ENCODE results near the gene XPC.

The XPC gene

DNA sequence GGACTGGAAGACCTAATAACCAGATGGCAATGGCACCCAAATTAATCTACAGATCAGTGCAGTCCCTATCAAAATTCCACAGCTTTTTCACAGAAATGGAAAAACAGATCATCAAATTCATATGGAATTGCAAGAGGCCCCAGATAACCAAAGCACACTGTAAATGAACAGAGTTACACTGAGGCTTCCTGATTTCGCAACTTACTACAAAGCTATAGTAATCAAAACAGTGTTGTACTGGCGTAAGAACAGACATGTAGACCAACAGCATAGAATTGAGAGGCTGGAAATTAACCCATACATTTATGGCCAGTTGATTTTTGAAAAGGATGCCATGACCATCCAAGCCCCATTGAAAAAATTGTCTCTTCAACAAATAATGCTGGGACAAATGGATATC, 16.2 kb downstream of the XPC start:
- TF ChIP-seq SIN3A (IDR thresholded peaks at IDR 0.05; ENCODE audit: borderline replicate concordance, insufficient read depth, low read length) (no peak), TAF1 (IDR thresholded peaks at IDR 0.05; ENCODE audit: borderline replicate concordance, insufficient read depth, low read length) (no peak), POLR2AphosphoS5 (IDR thresholded peaks at IDR 0.05; ENCODE audit: low read depth, low read length) (no peak), FOXP2 (optimal IDR thresholded peaks at IDR 0.05; ENCODE audit: borderline replicate concordance, extremely low read depth, extremely low read length, insufficient read depth) (no peak)
- TF ChIP-seq, protein P1, sequence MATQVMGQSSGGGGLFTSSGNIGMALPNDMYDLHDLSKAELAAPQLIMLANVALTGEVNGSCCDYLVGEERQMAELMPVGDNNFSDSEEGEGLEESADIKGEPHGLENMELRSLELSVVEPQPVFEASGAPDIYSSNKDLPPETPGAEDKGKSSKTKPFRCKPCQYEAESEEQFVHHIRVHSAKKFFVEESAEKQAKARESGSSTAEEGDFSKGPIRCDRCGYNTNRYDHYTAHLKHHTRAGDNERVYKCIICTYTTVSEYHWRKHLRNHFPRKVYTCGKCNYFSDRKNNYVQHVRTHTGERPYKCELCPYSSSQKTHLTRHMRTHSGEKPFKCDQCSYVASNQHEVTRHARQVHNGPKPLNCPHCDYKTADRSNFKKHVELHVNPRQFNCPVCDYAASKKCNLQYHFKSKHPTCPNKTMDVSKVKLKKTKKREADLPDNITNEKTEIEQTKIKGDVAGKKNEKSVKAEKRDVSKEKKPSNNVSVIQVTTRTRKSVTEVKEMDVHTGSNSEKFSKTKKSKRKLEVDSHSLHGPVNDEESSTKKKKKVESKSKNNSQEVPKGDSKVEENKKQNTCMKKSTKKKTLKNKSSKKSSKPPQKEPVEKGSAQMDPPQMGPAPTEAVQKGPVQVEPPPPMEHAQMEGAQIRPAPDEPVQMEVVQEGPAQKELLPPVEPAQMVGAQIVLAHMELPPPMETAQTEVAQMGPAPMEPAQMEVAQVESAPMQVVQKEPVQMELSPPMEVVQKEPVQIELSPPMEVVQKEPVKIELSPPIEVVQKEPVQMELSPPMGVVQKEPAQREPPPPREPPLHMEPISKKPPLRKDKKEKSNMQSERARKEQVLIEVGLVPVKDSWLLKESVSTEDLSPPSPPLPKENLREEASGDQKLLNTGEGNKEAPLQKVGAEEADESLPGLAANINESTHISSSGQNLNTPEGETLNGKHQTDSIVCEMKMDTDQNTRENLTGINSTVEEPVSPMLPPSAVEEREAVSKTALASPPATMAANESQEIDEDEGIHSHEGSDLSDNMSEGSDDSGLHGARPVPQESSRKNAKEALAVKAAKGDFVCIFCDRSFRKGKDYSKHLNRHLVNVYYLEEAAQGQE (IDR thresholded peaks at IDR 0.05; ENCODE audit: insufficient read depth in 1 of 2, low read depth in 2 of 2, low read length in 2 of 2) = no peak

DNA sequence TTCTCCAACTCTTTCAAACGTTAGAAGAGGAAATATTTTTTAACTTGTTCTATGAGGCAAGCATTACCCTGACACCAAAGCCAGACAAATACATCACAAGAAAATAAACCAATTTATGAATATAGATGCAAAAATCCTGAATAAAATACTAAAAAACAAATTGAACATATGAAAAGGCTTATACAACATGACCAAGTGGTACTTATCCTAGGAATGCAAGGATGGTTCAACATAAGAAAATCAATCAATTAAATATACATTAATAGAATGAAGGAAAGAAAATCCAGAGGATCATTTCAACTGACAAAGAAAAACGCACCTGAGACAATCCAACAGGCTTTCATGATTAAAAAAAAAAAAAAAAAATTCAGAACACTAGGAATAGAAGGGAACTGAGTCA, 17.1 kb downstream of the XPC start:
- TF ChIP-seq POLR2AphosphoS5 (IDR thresholded peaks at IDR 0.05; ENCODE audit: low read depth, low read length) (no peak), TAF1 (IDR thresholded peaks at IDR 0.05; ENCODE audit: borderline replicate concordance, insufficient read depth, low read length) (no peak), FOXP2 (optimal IDR thresholded peaks at IDR 0.05; ENCODE audit: borderline replicate concordance, extremely low read depth, extremely low read length, insufficient read depth) (no peak), SIN3A (IDR thresholded peaks at IDR 0.05; ENCODE audit: borderline replicate concordance, insufficient read depth, low read length) (no peak)
- TF ChIP-seq, protein P1 (IDR thresholded peaks at IDR 0.05; ENCODE audit: insufficient read depth in 1 of 2, low read depth in 2 of 2, low read length in 2 of 2) = no peak

DNA sequence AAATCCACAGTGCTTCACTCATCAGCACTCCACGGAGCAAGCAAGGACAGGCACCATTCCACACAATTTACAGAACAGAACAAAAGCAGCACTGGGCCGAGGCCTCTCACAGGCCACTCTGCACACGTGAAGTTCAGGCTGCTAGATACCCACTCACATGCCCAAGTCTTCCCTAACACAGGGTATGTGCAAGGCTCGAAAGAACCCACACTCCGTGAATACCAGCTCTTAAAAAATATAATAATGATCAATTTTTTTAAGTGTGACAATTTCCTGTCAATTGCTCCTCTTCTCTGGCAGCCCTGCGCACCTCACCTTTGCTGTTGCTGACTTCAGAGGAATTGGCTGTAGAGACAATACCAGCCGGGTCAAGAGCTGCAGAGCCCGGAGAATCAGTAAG, 19.0 kb downstream of the XPC start:
- TF ChIP-seq POLR2AphosphoS5 (IDR thresholded peaks at IDR 0.05; ENCODE audit: low read depth, low read length) (no peak), FOXP2 (optimal IDR thresholded peaks at IDR 0.05; ENCODE audit: borderline replicate concordance, extremely low read depth, extremely low read length, insufficient read depth) (no peak), SIN3A (IDR thresholded peaks at IDR 0.05; ENCODE audit: borderline replicate concordance, insufficient read depth, low read length) (no peak), TAF1 (IDR thresholded peaks at IDR 0.05; ENCODE audit: borderline replicate concordance, insufficient read depth, low read length) (no peak)
- TF ChIP-seq, protein P1 (IDR thresholded peaks at IDR 0.05; ENCODE audit: insufficient read depth in 1 of 2, low read depth in 2 of 2, low read length in 2 of 2) = no peak

DNA sequence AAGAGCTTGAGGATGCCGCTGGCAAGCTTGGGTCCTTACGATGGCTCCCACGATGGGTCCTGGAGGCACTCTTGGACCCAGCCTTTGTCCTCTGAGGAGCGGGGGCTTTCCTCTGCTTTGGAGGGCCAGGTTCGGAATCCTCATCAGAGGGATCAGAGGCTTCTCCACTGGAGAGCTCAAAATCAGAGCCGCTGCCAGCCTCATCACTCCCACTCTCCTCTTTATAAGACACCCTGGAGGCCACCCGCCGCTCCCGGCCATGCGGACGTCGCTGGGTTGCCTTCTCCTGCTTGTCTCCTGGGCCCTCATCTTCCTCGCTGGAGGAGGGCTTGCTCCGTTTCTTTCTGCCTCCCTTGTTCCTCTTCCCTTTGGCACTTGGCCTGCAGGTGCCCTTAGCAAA, 20.0 kb downstream of the XPC start:
- TF ChIP-seq TAF1 (IDR thresholded peaks at IDR 0.05; ENCODE audit: borderline replicate concordance, insufficient read depth, low read length) (no peak), FOXP2 (optimal IDR thresholded peaks at IDR 0.05; ENCODE audit: borderline replicate concordance, extremely low read depth, extremely low read length, insufficient read depth) (no peak), POLR2AphosphoS5 (IDR thresholded peaks at IDR 0.05; ENCODE audit: low read depth, low read length) (no peak), SIN3A (IDR thresholded peaks at IDR 0.05; ENCODE audit: borderline replicate concordance, insufficient read depth, low read length) (no peak)

DNA sequence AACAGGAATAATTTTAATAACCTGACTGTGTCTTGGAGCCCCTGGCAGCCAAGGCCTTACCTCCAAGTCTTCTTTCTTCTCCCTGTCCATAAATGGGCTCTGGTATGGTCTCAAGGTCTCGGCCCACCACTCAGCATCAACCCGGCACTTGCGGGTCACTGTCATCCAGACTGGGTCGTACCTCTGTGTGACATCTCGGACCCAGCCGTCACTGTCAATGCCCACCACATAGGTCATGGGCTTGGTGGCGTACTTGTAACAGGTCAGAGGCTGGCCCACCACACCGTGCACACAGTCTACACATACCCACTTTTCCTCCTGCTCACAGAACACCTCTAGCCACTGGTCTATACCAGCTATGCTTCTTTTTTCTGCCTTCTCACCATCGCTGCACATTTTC, 20.4 kb downstream of the XPC start:
- TF ChIP-seq SIN3A (IDR thresholded peaks at IDR 0.05; ENCODE audit: borderline replicate concordance, insufficient read depth, low read length) (no peak), POLR2AphosphoS5 (IDR thresholded peaks at IDR 0.05; ENCODE audit: low read depth, low read length) (no peak), FOXP2 (optimal IDR thresholded peaks at IDR 0.05; ENCODE audit: borderline replicate concordance, extremely low read depth, extremely low read length, insufficient read depth) (no peak), TAF1 (IDR thresholded peaks at IDR 0.05; ENCODE audit: borderline replicate concordance, insufficient read depth, low read length) (no peak)
- TF ChIP-seq, protein P1 (IDR thresholded peaks at IDR 0.05; ENCODE audit: insufficient read depth in 1 of 2, low read depth in 2 of 2, low read length in 2 of 2) = no peak
